Fibroblast of skin of scalp (primary cell): Measurements from ENCODE around the gene KLC1. TPM values are rescaled to one million over a fixed set of nuclear protein-coding genes. Genes with fewer than 3 reads are reported as not detected.
"Not testable (repeated sequence)": the region's sequence is repeated elsewhere in the genome, so short reads cannot be mapped to it uniquely, and the experiment has no call there.

Experiments
- DNase-seq: peaks from one replicate; pipeline ENCODE4 v3.0.0-alpha.2; 2013
- polyA plus RNA-seq, 2 experiments: library from polyadenylated mRNA; unstranded; fragments of 120-200 nt; gene quantifications; one replicate each; pipeline ENCODE4 v1.2.1, GENCODE V29; 2013; ENCODE audit not compliant: insufficient read length in 2 of 2

The KLC1 gene
- polyA plus RNA-seq (2013, experiment 1 of 2; ENCODE audit: insufficient read length), result 117 TPM
- 117 TPM for polyA plus RNA-seq (2013, experiment 2 of 2; ENCODE audit: insufficient read length)

GRCh38 chr14:103628684-103629502 is at the start of gene KLC1:
Gene KLC1, plus strand, starts transcription at chr14:103629211. Its CDS starts 25,354 bp downstream, at chr14:103654565.
- DNase-seq, result peak; percentile 76

GRCh38 chr14:103581206-103581605 is 47.8 kb upstream of the KLC1 start:
- no peak for DNase-seq

- no peak for DNase-seq
Measured at GRCh38 chr14:103581954-103582703, 46.9 kb upstream of the KLC1 start.

- no peak for DNase-seq
Measured at GRCh38 chr14:103584326-103584915, 44.6 kb upstream of the KLC1 start.

- no peak for DNase-seq
Measured at GRCh38 chr14:103593577-103593976, 35.4 kb upstream of the KLC1 start.

GRCh38 chr14:103594265-103594664 is 34.7 kb upstream of the KLC1 start:
- DNase-seq, result peak; percentile 66

- peak; percentile 77 for DNase-seq
Measured at GRCh38 chr14:103597623-103598377, 31.2 kb upstream of the KLC1 start.

GRCh38 chr14:103600503-103600902 is 28.5 kb upstream of the KLC1 start:
- no peak for DNase-seq

- no peak for DNase-seq
Measured at GRCh38 chr14:103604620-103605019, 24.4 kb upstream of the KLC1 start.

- peak; percentile 94 for DNase-seq
Measured at GRCh38 chr14:103606963-103607668, 21.9 kb upstream of the KLC1 start.

- DNase-seq, result no peak
Measured at GRCh38 chr14:103607822-103608221, 21.2 kb upstream of the KLC1 start.

- not testable (repeated sequence) for DNase-seq
Measured at GRCh38 chr14:103609081-103609480, 19.9 kb upstream of the KLC1 start.

- no peak for DNase-seq
Measured at GRCh38 chr14:103611215-103611614, 17.8 kb upstream of the KLC1 start.

- DNase-seq, result no peak
Measured at GRCh38 chr14:103613517-103613916, 15.5 kb upstream of the KLC1 start.

- DNase-seq, result no peak
Measured at GRCh38 chr14:103616635-103617300, 12.2 kb upstream of the KLC1 start.

- DNase-seq, result peak; percentile 39
Measured at GRCh38 chr14:103619057-103619456, 10.0 kb upstream of the KLC1 start.

- DNase-seq, result no peak
Measured at GRCh38 chr14:103621860-103622259, 7.2 kb upstream of the KLC1 start.

- no peak for DNase-seq
Measured at GRCh38 chr14:103623308-103623707, 5.7 kb upstream of the KLC1 start.

- peak; percentile 23 for DNase-seq
Measured at GRCh38 chr14:103623883-103624482, 5.0 kb upstream of the KLC1 start.

- DNase-seq, result peak; percentile 58
Measured at GRCh38 chr14:103624860-103625259, 4.2 kb upstream of the KLC1 start.
